ENCODE results near the gene SZT2. TPM values are rescaled to one million over a fixed set of nuclear protein-coding genes. Genes with fewer than 3 reads are reported as not detected.

SZT2 gene
- total and polyA plus RNA-seq, 2 of the 13 experiments (the other 11 are each of a cell fraction or from before 2014, with no cell fraction given) = 8.0 to 8.8 TPM

DNA sequence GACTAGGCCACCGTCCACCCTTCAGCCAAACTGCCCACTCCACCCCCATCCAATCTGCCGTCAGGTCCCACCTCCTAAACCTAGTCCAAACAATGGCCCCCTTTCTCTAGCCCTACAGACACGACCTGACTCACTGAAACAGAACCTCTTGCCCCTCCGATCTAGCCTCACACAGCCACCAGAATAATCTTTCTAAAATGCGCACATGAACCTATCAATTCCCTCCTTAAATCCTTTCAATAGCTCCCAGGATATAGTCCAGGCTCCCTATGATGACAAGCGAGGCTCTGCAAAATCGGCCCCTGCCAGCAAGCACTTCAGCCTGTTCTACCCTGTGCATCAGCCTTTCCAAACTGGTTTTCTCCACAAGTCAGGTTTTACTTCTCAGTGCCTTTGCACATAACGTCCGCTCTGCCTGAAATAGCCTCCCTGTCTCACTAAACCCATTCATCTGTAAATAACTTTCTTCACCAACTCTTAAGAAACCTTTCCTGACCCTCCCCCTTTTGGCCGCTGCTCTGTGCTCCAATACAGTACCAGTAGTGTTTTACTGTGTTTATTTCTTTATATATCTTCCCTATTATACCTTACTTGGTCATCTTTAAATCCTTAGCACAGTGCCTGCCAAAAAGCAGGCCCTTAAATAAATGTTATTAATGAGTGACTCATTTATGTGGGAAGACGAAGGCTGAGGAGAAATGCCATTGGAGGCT lies 39.9 kb upstream of the SZT2 start (continued):
- TF ChIP-seq NFE2L1 (CRISPR knock-in tag; IDR thresholded peaks at IDR 0.05; ENCODE audit: borderline replicate concordance) (no peak), ASH2L (IDR thresholded peaks at IDR 0.05; ENCODE audit: insufficient read length, low read depth, low read length) (peak; percentile 22), BRD4 (CRISPR knock-in tag; IDR thresholded peaks at IDR 0.05) (no peak), ZMYM3 (CRISPR knock-in tag; IDR thresholded peaks at IDR 0.05) (peak; percentile 18; the same call in 1 of the 2 replicates), ZNF605 (CRISPR knock-in tag; IDR thresholded peaks at IDR 0.05) (peak; percentile 80), ZNF619 (CRISPR knock-in tag; IDR thresholded peaks at IDR 0.05) (no peak), ZNF430 (CRISPR knock-in tag; IDR thresholded peaks at IDR 0.05) (0 out of 2 replicates have a peak, but pooled peaks have one; percentile 26), NAIF1 (CRISPR knock-in tag; IDR thresholded peaks at IDR 0.05; ENCODE audit: borderline replicate concordance) (0 out of 2 replicates have a peak, but pooled peaks have one; percentile 64), ZFP37 (CRISPR knock-in tag; IDR thresholded peaks at IDR 0.05; ENCODE audit: borderline replicate concordance) (no peak), LCORL (IDR thresholded peaks at IDR 0.05) (0 out of 2 replicates have a peak, but pooled peaks have one; percentile 24), LCORL (CRISPR knock-in tag; IDR thresholded peaks at IDR 0.05) (0 out of 2 replicates have a peak, but pooled peaks have one; percentile 59), MTA1 (CRISPR knock-in tag; IDR thresholded peaks at IDR 0.05; ENCODE audit: borderline replicate concordance) (0 out of 2 replicates have a peak, but pooled peaks have one; percentile 4), DMAP1 (CRISPR knock-in tag; IDR thresholded peaks at IDR 0.05) (peak; percentile 10; the same call in 1 of the 2 replicates), ZSCAN25 (CRISPR knock-in tag; IDR thresholded peaks at IDR 0.05) (no peak)
- TF ChIP-seq, protein P1, sequence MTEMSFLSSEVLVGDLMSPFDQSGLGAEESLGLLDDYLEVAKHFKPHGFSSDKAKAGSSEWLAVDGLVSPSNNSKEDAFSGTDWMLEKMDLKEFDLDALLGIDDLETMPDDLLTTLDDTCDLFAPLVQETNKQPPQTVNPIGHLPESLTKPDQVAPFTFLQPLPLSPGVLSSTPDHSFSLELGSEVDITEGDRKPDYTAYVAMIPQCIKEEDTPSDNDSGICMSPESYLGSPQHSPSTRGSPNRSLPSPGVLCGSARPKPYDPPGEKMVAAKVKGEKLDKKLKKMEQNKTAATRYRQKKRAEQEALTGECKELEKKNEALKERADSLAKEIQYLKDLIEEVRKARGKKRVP (CRISPR knock-in tag; IDR thresholded peaks at IDR 0.05) = no peak
- TF ChIP-seq, protein P2, sequence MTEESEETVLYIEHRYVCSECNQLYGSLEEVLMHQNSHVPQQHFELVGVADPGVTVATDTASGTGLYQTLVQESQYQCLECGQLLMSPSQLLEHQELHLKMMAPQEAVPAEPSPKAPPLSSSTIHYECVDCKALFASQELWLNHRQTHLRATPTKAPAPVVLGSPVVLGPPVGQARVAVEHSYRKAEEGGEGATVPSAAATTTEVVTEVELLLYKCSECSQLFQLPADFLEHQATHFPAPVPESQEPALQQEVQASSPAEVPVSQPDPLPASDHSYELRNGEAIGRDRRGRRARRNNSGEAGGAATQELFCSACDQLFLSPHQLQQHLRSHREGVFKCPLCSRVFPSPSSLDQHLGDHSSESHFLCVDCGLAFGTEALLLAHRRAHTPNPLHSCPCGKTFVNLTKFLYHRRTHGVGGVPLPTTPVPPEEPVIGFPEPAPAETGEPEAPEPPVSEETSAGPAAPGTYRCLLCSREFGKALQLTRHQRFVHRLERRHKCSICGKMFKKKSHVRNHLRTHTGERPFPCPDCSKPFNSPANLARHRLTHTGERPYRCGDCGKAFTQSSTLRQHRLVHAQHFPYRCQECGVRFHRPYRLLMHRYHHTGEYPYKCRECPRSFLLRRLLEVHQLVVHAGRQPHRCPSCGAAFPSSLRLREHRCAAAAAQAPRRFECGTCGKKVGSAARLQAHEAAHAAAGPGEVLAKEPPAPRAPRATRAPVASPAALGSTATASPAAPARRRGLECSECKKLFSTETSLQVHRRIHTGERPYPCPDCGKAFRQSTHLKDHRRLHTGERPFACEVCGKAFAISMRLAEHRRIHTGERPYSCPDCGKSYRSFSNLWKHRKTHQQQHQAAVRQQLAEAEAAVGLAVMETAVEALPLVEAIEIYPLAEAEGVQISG (CRISPR knock-in tag; IDR thresholded peaks at IDR 0.05) = no peak
- TF ChIP-seq, protein P3, sequence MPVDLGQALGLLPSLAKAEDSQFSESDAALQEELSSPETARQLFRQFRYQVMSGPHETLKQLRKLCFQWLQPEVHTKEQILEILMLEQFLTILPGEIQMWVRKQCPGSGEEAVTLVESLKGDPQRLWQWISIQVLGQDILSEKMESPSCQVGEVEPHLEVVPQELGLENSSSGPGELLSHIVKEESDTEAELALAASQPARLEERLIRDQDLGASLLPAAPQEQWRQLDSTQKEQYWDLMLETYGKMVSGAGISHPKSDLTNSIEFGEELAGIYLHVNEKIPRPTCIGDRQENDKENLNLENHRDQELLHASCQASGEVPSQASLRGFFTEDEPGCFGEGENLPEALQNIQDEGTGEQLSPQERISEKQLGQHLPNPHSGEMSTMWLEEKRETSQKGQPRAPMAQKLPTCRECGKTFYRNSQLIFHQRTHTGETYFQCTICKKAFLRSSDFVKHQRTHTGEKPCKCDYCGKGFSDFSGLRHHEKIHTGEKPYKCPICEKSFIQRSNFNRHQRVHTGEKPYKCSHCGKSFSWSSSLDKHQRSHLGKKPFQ (CRISPR knock-in tag; IDR thresholded peaks at IDR 0.05; ENCODE audit: insufficient replicate concordance) = no peak
- TF ChIP-seq, protein P4, sequence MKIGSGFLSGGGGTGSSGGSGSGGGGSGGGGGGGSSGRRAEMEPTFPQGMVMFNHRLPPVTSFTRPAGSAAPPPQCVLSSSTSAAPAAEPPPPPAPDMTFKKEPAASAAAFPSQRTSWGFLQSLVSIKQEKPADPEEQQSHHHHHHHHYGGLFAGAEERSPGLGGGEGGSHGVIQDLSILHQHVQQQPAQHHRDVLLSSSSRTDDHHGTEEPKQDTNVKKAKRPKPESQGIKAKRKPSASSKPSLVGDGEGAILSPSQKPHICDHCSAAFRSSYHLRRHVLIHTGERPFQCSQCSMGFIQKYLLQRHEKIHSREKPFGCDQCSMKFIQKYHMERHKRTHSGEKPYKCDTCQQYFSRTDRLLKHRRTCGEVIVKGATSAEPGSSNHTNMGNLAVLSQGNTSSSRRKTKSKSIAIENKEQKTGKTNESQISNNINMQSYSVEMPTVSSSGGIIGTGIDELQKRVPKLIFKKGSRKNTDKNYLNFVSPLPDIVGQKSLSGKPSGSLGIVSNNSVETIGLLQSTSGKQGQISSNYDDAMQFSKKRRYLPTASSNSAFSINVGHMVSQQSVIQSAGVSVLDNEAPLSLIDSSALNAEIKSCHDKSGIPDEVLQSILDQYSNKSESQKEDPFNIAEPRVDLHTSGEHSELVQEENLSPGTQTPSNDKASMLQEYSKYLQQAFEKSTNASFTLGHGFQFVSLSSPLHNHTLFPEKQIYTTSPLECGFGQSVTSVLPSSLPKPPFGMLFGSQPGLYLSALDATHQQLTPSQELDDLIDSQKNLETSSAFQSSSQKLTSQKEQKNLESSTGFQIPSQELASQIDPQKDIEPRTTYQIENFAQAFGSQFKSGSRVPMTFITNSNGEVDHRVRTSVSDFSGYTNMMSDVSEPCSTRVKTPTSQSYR (CRISPR knock-in tag; IDR thresholded peaks at IDR 0.05; ENCODE audit: borderline replicate concordance) = peak; percentile 48; the same call in 1 of the 2 replicates
- TF ChIP-seq, protein P5, sequence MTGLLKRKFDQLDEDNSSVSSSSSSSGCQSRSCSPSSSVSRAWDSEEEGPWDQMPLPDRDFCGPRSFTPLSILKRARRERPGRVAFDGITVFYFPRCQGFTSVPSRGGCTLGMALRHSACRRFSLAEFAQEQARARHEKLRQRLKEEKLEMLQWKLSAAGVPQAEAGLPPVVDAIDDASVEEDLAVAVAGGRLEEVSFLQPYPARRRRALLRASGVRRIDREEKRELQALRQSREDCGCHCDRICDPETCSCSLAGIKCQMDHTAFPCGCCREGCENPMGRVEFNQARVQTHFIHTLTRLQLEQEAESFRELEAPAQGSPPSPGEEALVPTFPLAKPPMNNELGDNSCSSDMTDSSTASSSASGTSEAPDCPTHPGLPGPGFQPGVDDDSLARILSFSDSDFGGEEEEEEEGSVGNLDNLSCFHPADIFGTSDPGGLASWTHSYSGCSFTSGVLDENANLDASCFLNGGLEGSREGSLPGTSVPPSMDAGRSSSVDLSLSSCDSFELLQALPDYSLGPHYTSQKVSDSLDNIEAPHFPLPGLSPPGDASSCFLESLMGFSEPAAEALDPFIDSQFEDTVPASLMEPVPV (CRISPR knock-in tag; IDR thresholded peaks at IDR 0.05) = no peak
